GM21381 (cell line): ENCODE measurements around the gene TAF4.
"Not testable (repeated sequence)": the region's sequence is repeated elsewhere in the genome, so short reads cannot be mapped to it uniquely, and the experiment has no call there.

Source experiments
- ATAC-seq: cut with Tn5 transposase; IDR thresholded peaks from one replicate; pipeline ENCODE4 v1.9.1; 2021; ENCODE audit warnings: mild to moderate bottlenecking, moderate library complexity; ENCODE audit not compliant: unreplicated experiment

The TAF4 gene

DNA sequence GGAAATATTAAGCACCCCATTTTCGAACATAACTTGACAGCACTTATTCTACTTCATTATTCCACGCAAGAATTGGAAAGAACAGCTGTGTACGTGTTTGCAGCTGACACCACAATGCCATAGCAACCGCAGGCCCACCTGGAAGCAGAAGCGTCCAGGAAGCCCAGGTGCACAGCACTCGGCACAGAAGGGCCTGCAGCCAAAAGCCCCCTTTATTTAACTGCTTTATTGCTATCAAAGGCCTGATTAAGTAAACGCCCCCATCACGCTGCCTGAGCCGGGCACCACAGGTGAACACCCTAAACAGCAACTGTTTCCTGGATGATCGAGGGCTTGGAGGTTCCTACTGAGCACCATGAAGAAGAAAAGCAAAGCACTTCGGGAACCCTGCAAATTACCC lies 6.3 kb downstream of the TAF4 start:
- ATAC-seq, result no peak

DNA sequence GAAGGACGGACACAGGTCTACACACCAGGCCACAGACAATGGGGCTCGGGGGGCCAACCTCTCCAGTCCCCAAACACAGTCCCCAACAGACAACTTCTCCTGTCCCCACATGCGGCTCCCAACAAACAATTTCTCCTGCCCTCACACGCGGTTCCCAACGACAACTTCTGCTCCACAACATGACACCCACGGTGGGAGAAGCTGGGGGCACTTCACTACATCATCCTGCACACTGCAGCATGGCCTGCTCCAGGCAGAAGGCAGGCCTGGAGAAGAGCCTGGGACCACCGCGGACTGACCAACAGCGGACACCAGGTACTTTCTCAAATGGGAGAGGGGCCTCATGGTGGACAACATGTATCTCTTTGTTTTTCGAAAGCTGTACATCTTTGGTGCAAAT lies 6.7 kb downstream of the TAF4 start:
- no peak for ATAC-seq

GRCh38 chr20:62056975-62057374 lies 8.7 kb downstream of the TAF4 start:
- no peak for ATAC-seq

GRCh38 chr20:62056377-62056776 lies 9.3 kb downstream of the TAF4 start:
- no peak for ATAC-seq

GRCh38 chr20:62055862-62056115 lies 9.9 kb downstream of the TAF4 start:
- ATAC-seq, result not testable (repeated sequence)

GRCh38 chr20:62055106-62055861 lies 10.4 kb downstream of the TAF4 start:
- ATAC-seq, result no peak

DNA sequence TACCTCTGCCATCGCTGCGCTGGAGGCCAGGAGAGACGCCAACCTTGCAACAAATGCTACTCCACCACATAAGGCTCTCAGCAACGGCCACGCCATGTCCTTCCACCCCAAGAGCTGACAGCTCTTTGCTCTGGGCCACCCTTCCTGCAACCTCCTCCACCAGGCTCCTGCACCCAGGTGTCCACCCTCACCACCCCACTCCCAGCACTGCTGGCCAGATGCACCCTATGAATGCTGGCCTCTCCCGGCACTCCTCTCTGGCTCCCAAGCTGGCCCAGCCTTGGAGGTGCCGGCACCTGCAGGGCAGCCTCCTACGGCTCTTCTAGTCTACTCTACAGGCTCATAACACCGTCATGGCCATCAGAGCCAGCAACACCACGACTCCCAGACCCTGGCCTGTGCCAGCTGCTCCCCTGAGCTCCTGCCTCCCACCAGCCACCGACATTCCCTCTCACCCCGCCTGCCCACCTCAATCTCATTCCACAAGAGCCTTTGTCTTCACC lies 11.2 kb downstream of the TAF4 start:
- no peak for ATAC-seq

DNA sequence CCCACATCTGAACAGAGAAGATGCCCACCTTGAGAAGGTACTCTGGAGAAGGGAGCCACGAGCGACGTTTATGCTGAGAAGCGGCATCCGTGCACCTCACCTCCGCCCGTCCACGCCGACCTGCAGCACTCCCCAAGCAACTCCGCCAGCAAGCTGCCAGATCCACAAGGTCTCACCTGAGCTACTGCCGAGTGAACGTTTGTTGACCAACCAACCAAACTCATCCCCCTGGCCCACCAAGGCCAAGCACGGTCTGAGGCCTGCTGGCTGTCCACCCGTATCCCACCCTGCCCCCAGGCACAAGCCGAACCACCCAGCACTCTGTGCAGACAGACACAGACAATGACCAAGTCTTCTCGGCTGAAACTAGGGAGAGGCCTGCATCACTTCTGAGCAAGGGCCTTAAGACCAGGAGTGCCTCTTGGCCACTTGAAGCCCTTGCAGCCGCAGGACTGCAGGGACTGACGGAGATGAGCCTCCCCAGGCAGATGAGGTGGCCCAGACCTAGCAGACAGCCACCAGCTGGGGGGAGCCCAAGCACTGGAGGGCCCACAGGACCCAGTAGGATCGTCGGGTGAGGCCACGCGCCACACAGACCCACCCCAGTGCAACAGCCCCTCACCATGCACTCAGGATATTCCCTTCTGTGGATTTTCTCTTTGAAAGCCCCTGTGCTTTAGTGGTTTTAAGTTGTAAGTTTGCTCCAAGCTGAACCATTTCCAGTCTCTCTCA lies 12.1 kb downstream of the TAF4 start:
- ATAC-seq, result no peak

GRCh38 chr20:62052842-62053464 lies 12.7 kb downstream of the TAF4 start:
- ATAC-seq, result no peak

- ATAC-seq, result no peak
These were observed 13.3 kb downstream of the TAF4 start for GRCh38 chr20:62052336-62052841.

- ATAC-seq, result no peak
These were observed 14.0 kb downstream of the TAF4 start for GRCh38 chr20:62051546-62052255.

GRCh38 chr20:62051144-62051543 lies 14.5 kb downstream of the TAF4 start:
- no peak for ATAC-seq

GRCh38 chr20:62050166-62051120 lies 15.2 kb downstream of the TAF4 start:
- ATAC-seq, result no peak

GRCh38 chr20:62049342-62050165 lies 16.1 kb downstream of the TAF4 start:
- ATAC-seq, result no peak

DNA sequence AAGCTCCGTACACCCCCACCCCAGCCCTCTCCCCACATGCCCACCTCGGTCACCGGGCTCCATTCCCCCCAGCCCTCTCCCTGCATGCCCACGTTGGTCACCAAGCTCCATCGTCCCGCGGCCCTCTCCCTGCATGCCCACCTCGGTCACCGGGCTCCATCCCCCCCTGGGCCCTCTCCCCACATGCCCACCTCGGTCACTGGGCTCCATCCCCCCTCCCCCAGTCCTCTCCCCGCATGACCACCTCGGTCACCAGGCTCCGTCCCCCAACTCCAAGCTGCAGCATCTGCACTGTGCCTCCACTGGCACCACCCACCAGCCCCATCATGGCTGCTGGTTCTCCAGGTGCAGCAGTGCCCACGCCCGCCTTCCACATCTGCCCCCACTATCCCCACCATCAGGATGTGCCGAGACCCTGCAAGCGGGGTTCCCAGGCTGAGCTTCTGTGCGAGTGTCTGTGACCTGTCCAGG lies 16.8 kb downstream of the TAF4 start:
- no peak for ATAC-seq

DNA sequence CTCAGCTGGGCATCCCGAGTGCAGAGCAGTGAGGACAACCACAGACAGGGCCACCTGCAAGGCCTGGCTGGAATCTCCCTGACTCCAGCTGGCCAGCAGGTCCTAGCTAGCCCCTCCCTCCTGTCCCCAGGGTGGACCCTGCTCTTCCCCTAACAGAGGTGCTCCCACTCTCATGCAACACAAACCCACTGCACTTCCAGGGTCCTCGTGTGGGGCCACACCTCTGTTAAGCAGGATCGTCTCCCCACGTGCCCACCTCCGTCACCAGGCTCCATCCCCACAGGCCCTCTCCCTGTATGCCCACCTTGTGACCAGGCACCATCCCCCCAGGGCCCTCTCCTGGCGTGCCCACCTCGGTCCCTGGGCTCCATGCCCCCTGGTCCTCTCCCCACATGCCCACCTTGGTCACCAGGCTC lies 17.3 kb downstream of the TAF4 start:
- ATAC-seq, result no peak

- no peak for ATAC-seq
These were observed 17.9 kb downstream of the TAF4 start for GRCh38 chr20:62047666-62048345.

DNA sequence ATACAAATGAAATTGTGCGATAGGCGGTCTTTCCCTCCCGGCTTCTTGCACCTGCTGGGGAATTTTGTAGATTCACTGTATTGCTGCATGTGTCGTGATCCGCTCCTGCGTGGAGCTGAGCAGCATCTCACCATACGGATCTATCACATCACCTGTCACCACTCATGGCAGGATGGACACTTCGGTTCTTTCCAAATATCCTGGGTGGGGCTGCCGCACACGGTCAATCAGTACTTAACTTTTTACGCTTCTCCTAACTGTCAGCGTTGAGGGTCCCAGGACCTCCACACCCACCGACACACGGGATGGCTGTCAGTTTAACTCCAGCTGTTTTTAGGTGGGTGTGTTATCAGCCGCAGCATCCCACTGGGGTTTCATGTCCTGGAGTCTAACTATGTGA lies 19.2 kb downstream of the TAF4 start:
- ATAC-seq, result no peak
